GM18511 (cell line): ENCODE measurements around the gene F7.
"Not testable (repeated sequence)": the region's sequence is repeated elsewhere in the genome, so short reads cannot be mapped to it uniquely, and the experiment has no call there.

Source experiments
- ATAC-seq: cut with Tn5 transposase; IDR thresholded peaks from one replicate; pipeline ENCODE4 v1.9.1; 2021; ENCODE audit warnings: mild to moderate bottlenecking, moderate library complexity; ENCODE audit not compliant: unreplicated experiment

Gene F7

DNA sequence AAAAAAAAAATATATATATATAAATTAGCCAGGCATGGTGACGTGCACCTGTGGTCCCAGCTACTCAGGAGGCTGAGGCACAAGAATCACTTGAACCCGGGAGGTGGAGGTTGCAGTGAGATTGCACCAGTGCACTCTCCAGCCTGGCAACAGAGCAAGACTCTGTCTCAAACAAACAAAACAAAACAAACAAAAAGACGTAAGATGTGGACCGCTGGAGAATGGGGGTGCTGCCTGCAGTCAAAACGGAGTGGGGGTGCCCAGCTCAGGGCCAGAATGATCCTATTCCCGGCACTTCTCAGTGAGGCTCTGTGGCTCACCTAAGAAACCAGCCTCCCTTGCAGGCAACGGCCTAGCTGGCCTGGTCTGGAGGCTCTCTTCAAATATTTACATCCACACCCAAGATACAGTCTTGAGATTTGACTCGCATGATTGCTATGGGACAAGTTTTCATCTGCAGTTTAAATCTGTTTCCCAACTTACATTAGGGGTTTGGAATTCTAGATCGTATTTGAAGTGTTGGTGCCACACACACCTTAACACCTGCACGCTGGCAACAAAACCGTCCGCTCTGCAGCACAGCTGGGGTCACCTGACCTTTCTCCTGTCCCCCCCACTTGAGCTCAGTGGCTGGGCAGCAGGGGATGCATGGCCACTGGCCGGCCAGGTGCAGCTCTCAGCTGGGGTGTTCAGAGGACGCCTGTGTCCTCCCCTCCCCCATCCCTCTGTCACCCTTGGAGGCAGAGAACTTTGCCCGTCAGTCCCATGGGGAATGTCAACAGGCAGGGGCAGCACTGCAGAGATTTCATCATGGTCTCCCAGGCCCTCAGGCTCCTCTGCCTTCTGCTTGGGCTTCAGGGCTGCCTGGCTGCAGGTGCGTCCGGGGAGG lies at the start of gene F7:
Gene F7, plus strand, starts transcription at position 760 of the 889 bp plus-strand sequence. Its CDS starts 51 bp downstream, at position 811.
- ATAC-seq = no peak

DNA sequence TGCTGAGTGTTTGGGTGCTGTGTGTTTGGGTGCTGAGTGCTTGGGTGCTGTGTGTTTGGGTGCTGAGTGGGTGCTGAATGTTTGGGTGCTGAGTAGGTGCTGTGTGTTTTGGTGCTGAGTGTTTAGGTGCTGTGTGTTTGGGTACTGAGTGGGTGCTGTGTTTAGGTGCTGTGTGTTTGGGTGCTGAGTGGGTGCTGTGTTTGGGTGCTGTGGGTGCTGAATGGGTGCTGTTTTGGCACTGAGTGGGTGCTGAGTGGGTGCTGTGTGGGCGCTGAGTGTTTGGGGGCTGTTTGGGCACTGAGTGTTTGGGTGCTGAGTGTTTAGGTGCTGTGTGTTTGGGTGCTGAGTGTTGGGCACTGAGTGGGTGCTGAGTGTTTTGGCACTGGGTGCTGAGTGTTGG lies 48.5 kb upstream of the F7 start:
- ATAC-seq = no peak

DNA sequence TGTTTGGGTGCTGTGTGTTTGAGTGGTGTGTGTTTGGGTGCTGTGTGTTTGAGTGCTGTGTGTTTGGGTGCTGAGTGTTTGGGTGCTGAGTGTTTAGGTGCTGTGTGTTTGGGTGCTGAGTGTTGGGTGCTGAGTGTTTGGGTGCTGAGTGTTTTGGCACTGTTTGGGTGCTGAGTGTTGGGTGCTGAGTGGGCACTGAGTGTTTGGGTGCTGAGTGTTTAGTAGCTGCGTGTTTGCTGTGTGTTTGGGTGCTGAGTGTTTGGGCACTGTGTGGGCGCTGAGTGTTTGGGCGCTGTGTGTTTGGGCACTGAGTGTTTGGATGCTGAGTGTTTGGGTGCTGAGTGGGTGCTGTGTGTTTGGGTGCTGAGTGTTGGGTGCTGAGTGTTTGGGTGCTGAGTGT lies 48.0 kb upstream of the F7 start:
- not testable (repeated sequence) for ATAC-seq

GRCh38 chr13:113058129-113058987 lies 47.2 kb upstream of the F7 start:
- no peak for ATAC-seq

DNA sequence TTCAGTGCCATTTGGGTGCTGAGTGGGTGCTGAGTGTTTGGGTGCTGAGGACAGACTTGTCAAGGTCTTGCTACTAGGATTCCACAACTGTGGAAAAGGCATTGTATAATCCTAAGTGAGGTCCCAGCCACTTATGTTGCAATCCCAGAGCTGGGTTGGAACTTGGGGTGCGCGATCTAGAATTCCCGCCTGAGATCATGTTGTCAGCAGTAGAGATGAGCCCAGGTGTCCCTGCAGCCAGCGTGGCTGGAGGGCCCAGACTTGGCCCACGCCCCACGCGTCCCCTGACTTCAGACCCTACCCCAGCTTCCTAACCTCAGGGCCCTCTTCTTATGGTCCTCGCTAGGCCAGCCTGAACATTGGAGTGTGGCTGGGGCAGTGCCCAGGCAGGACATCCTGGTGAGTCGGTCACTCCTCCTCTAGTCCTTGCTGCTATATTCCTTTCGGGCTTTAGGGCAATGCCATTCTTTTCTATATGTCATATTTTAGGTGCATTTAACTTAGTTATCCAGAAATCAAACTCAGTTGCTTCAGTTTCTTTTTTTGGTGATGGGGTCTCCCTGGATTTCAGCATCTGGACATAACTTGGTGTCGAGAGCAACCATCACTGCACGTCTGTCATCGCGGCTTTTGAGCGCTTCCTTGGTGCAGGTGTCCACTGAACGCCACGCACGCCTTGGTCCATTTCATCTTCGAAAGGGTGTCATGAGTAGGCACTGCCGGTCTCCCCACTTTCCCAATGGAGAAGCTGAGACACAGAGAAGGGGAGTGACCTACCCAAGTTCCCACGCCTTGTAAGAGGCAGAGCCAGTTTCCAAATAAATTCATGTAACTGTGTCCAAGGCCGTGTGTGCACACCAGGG lies 46.4 kb upstream of the F7 start:
- no peak for ATAC-seq

DNA sequence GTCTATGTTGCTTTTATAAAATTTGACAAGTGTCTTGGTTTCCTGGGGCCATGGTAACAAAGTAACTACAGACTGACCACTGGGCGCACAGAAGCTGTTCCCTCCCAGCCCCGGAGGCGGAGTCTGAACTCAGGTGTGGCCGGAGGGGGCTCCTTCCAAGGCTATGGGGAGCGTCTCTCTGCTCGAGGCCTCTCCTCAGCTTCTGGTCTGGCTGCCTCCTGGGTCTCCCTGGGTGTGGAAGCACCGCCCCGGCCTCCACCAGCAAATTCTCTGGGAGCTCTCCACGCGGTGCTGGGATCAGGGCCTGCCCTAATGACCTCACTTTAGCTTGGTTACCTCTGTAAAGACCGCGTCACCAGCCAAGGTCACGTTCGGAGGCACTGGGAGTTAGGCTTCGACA lies 45.7 kb upstream of the F7 start:
- ATAC-seq = no peak

DNA sequence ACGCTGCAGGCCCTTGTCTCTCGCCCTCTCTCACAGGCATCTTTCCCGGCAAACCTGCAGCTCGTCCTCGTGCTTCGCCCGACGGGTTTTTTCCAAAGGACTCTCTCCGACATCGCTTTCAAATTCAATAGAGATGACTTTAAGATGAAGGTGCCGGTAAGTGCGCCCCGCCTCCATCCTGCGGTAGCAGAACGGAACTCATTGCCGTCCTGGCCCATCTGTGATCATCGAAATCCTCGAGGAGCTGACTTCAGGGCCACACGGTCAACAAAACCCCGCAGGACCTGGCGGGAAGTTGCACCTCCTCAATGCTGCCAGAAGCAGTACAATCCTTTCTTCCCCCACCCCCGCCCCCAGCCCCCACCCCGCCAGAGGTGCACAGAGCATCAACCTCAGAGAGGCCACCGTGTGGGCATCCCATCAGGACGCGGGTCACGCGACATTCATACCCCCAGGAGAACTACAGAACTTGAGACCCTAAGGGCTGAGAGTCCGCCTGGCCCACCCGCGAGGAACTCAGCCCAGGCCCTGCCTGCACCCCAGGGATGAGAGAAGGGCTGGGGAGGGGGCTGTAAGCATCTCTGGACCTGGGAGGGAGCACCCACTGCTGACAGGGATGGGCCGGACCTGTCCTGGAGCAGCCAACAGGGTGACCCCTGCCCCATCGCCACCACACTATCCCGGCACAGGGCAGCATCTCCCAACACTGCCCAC lies 44.9 kb upstream of the F7 start:
- no peak for ATAC-seq

- ATAC-seq = no peak
These were observed 44.3 kb upstream of the F7 start for GRCh38 chr13:113061271-113061625.

GRCh38 chr13:113061796-113062425 lies 43.7 kb upstream of the F7 start:
- no peak for ATAC-seq

- ATAC-seq = no peak
These were observed 42.9 kb upstream of the F7 start for GRCh38 chr13:113062691-113063090.

DNA sequence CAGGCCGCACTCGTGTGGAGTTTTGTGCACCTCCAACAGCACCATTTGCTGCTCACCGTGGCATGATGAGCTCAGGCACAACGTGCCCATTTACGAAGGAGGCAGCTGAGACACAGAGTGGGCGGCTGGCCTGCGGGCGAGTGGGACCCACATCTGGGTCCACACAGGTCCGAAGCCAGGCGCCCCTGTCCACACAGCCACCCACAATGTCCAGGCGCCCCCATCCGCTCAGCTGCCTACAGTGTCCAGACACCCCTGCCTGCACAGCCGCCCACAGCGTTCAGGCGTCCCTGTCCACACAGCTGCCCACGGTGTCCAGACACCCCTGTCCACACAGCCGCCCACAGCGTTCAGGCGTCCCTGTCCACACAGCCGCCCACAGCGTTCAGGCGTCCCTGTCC lies 42.5 kb upstream of the F7 start:
- ATAC-seq = no peak

GRCh38 chr13:113064000-113064533 lies 41.5 kb upstream of the F7 start:
- ATAC-seq = no peak

DNA sequence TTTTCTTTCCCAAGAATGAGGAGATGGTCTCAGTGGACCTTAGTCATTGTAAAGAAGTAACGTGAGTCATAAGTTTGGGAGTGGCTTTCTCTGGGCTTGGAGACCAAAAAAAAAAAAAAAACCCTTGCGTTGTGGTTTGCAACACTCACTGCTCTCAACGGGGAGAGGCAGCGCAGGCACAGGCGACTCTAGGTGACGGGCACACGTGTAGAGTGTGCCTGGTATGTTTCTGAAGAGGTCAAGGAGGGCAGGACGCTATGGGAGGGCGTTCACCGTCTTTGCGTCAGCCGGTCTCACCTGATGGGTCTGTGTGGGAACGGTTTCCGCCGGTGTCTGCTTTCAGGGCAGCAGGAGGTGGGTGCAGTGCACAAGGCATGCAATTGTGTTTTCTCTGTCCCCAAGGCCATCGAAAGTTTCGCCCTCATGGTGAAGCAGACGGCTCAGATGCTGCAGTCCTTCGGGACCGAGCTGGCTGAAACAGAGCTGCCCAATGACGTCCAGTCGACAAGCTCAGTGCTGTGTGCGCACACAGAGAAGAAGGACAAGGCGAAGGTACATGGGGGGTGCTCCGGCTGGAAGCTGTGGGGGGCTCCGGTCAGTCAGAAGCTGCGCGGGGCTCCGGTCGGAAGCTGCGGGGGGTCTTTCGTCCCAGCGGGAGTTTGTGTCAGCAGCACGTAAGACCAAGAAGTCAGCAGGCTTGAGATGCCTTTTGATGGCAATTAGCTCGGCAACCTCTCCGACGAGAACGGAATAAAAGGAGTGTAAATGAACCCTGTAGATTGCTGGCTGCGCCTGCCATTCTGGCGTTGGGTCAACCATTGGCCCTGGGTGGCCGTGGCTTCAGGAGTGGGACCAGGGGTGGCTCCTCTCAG lies 40.8 kb upstream of the F7 start:
- no peak for ATAC-seq

DNA sequence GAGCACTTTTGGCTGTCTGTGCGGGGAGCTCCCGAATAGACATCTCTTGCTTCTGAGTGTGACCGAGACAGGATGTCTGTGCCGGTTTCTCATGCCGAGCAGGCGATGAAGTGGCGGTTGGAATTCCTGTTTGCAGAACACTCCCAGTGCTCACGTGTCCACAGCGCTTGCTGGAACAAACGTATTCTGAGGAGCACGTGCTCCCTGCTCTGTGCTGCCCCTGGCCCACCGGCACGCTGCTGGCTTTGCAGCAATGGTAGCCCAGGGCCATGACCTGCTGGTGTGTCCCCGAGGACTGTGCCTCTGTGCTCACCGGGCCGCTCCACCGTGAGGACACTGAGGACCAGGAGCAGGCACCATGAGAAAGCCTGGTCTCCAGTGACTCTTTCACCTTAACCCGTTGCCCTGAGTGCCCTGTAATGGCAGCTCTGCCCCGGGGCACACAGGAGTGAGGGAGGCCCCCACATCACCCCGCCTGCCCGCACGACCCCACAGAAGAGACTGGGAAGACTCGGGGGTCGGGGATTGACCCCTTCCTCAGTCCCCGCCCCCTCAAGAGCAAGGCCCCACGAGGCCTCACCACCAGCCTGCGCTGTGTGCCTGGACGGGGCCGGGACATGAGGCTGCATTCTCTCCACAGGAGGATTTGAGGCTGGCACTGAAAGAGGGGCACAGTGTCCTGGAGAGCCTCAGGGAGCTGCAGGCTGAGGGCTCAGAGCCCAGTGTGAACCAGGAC lies 40.0 kb upstream of the F7 start:
- ATAC-seq = no peak

DNA sequence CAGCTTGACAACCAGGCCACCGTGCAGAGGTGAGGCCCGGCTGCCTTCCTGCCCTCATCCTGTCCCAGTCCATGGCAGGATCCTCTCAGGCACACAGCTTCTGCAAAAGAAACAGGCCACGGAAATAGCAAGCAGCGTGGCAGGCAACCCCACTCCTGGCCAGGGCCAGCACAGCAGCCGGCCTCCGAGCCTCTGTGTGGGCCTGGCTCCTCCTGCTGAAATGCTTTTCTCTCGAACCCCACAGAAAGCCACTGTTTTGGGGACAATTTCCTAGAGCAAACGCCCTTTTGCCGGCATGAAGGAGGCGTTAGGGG lies 39.5 kb upstream of the F7 start:
- no peak for ATAC-seq

DNA sequence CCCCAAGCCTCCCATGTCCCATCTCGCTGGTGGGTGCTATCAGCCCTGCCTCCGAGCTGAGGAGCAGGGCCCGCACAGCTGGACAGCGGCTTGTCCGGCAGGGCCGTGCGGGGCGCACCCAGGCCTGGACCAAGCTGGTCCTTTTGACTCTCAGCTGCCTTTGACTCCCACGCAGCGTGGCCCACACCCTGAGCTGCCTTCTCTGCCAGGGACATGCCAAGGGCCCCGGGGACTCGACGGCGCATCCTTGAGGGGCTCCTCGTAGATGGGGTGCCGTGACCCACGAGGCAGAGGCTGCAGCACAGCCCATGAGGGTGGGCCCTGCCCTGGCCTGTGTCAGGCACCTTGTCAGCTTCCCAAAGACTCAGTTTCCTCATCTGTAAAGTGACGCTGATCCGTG lies 38.8 kb upstream of the F7 start:
- ATAC-seq = no peak

DNA sequence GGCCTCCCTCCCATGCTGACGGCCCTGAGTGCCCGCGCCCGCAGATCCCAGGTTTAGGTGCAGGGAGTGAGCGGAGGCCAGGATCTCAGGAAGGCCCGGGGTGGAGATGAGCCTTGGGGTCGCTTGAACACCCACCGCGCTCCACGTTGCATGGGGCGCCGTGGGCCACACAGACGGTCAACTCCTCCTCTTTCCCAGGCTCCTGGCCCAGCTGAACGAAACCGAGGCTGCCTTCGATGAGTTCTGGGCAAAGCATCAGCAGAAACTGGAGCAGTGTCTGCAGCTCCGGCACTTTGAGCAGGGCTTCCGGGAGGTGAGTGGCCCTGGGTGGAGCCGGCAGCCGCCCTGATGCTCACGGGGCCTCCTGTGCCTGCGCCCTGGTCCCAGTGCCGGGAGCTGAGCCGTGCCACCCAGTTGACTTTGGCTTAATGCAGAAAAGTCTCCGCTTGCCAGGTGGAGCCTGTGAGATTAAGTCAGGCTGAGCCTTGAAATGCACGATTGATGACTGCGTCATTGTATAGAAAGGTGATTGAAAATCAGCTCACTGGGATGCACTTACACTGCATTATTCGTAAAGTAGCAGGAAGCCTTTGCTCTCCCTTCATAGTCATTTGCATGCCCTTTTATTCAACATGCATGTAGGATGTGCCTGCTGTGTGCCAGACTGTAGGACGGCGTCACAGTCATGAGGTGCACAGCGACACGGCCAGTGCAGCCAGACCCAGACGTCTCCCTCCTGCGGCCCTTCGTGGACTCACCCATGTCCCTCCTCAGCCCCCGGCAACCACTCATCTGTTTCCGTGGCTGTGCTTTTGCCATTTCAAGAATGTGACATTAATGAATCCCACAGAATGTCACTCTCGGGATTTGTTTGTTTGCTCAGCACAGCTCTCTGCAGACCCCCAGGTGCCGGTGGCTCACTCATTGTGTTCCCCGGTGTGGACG lies 35.5 kb upstream of the F7 start:
- no peak for ATAC-seq
